Measurements from ENCODE around the gene SH3RF1. TPM values are rescaled to one million over a fixed set of nuclear protein-coding genes. Genes with fewer than 3 reads are reported as not detected.
A peak's percentile ranks its signal among the peaks of the same experiment; 100 is the strongest.

The SH3RF1 gene
- total and polyA plus RNA-seq, 2 of the 13 experiments (the other 11 are each of a cell fraction or from before 2014, with no cell fraction given) = 3.1 to 3.2 TPM

DNA sequence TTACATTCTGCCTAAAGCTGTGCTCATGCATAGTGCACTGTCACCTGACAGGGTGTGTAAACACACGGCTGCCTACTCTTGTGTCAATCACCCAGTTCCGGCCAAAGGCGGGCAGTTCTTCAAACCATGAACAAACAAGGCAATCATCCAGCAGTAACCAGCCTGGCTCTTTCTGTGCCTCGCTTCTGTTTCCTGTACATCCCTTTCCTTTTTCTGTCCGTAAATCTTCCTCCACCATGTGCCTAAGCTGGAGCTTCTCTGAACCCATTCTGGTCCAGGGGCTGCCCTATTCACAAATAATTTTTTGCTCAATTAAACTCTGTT, 199.9 kb downstream of the SH3RF1 start (continued):
- TF ChIP-seq, protein P1, sequence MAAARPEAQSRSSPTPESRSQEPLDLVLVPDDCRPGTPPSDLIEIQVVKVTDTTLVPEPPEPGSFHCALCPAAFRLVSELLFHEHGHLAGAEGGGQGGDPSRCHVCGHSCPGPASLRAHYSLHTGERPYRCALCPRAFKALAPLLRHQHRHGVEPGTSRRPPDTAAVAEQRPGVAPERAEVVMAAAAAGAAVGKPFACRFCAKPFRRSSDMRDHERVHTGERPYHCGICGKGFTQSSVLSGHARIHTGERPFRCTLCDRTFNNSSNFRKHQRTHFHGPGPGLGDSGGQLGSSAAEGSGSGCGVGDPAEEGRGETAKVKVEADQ (CRISPR knock-in tag; IDR thresholded peaks at IDR 0.05; ENCODE audit: borderline replicate concordance) = no peak
- TF ChIP-seq ZNF44 (CRISPR knock-in tag; IDR thresholded peaks at IDR 0.05) (no peak), GABPB1 (CRISPR knock-in tag; IDR thresholded peaks at IDR 0.05) (peak; percentile 51; the same call in 1 of the 2 replicates), ZKSCAN8 (CRISPR knock-in tag; IDR thresholded peaks at IDR 0.05; ENCODE audit: borderline replicate concordance) (peak; percentile 81; the same call in 1 of the 2 replicates), SNAPC2 (CRISPR knock-in tag; IDR thresholded peaks at IDR 0.05) (no peak), ZNF605 (CRISPR knock-in tag; IDR thresholded peaks at IDR 0.05) (peak; percentile 60; the same call in 1 of the 2 replicates), FOXK1 (CRISPR knock-in tag; IDR thresholded peaks at IDR 0.05; ENCODE audit: borderline replicate concordance, low read depth) (peak; percentile 85; the same call in 1 of the 2 replicates), ELF4 (CRISPR knock-in tag; IDR thresholded peaks at IDR 0.05; ENCODE audit: borderline replicate concordance) (no peak), ZNF326 (CRISPR knock-in tag; IDR thresholded peaks at IDR 0.05; ENCODE audit: borderline replicate concordance) (no peak), ZNF552 (CRISPR knock-in tag; IDR thresholded peaks at IDR 0.05; ENCODE audit: borderline replicate concordance) (no peak), HMGA1 (CRISPR knock-in tag; conservative IDR thresholded peaks at IDR 0.05) (no peak), ZNF205 (CRISPR knock-in tag; IDR thresholded peaks at IDR 0.05) (0 out of 2 replicates have a peak, but pooled peaks have one; percentile 45), ZNF614 (CRISPR knock-in tag; IDR thresholded peaks at IDR 0.05; ENCODE audit: borderline replicate concordance) (peak; percentile 84; the same call in 1 of the 2 replicates), ZNF713 (CRISPR knock-in tag; IDR thresholded peaks at IDR 0.05) (no peak), ZNF792 (CRISPR knock-in tag; IDR thresholded peaks at IDR 0.05) (peak; percentile 59; the same call in 1 of the 2 replicates), ZNF296 (CRISPR knock-in tag; conservative IDR thresholded peaks at IDR 0.05) (no peak), ZNF589 (CRISPR knock-in tag; conservative IDR thresholded peaks at IDR 0.05) (no peak)
- TF ChIP-seq, protein P2, sequence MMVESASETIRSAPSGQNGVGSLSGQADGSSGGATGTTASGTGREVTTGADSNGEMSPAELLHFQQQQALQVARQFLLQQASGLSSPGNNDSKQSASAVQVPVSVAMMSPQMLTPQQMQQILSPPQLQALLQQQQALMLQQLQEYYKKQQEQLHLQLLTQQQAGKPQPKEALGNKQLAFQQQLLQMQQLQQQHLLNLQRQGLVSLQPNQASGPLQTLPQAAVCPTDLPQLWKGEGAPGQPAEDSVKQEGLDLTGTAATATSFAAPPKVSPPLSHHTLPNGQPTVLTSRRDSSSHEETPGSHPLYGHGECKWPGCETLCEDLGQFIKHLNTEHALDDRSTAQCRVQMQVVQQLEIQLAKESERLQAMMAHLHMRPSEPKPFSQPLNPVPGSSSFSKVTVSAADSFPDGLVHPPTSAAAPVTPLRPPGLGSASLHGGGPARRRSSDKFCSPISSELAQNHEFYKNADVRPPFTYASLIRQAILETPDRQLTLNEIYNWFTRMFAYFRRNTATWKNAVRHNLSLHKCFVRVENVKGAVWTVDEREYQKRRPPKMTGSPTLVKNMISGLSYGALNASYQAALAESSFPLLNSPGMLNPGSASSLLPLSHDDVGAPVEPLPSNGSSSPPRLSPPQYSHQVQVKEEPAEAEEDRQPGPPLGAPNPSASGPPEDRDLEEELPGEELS (CRISPR knock-in tag; IDR thresholded peaks at IDR 0.05) = peak; percentile 86
- TF ChIP-seq, protein P3, sequence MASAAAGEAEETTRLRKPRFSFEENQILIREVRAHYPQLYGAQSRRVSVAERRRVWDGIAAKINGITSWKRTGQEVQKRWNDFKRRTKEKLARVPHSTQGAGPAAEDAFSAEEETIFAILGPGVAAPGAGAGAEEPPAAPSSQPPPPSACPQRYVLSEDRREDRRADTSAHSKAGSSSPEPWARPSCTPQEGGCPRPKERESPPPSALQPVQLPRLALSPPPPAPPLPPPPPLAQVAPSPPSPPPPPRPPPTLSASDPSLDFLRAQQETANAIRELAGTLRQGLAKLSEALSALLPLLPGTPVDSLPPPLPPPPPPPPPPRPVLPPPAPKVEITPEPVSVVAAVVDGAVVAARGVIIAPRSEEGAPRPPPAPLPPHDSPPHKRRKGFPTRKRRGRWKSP (CRISPR knock-in tag; IDR thresholded peaks at IDR 0.05) = 0 out of 2 replicates have a peak, but pooled peaks have one; percentile 43
- TF ChIP-seq, protein P4, sequence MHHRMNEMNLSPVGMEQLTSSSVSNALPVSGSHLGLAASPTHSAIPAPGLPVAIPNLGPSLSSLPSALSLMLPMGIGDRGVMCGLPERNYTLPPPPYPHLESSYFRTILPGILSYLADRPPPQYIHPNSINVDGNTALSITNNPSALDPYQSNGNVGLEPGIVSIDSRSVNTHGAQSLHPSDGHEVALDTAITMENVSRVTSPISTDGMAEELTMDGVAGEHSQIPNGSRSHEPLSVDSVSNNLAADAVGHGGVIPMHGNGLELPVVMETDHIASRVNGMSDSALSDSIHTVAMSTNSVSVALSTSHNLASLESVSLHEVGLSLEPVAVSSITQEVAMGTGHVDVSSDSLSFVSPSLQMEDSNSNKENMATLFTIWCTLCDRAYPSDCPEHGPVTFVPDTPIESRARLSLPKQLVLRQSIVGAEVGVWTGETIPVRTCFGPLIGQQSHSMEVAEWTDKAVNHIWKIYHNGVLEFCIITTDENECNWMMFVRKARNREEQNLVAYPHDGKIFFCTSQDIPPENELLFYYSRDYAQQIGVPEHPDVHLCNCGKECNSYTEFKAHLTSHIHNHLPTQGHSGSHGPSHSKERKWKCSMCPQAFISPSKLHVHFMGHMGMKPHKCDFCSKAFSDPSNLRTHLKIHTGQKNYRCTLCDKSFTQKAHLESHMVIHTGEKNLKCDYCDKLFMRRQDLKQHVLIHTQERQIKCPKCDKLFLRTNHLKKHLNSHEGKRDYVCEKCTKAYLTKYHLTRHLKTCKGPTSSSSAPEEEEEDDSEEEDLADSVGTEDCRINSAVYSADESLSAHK (CRISPR knock-in tag; IDR thresholded peaks at IDR 0.05; ENCODE audit: borderline replicate concordance) = no peak
- TF ChIP-seq, protein P5, sequence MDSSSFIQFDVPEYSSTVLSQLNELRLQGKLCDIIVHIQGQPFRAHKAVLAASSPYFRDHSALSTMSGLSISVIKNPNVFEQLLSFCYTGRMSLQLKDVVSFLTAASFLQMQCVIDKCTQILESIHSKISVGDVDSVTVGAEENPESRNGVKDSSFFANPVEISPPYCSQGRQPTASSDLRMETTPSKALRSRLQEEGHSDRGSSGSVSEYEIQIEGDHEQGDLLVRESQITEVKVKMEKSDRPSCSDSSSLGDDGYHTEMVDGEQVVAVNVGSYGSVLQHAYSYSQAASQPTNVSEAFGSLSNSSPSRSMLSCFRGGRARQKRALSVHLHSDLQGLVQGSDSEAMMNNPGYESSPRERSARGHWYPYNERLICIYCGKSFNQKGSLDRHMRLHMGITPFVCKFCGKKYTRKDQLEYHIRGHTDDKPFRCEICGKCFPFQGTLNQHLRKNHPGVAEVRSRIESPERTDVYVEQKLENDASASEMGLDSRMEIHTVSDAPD (CRISPR knock-in tag; IDR thresholded peaks at IDR 0.05) = peak; percentile 53; the same call in 1 of the 2 replicates
- TF ChIP-seq, protein P6, sequence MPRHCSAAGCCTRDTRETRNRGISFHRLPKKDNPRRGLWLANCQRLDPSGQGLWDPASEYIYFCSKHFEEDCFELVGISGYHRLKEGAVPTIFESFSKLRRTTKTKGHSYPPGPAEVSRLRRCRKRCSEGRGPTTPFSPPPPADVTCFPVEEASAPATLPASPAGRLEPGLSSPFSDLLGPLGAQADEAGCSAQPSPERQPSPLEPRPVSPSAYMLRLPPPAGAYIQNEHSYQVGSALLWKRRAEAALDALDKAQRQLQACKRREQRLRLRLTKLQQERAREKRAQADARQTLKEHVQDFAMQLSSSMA (CRISPR knock-in tag; IDR thresholded peaks at IDR 0.05) = no peak

Measured in HepG2 (cell line).